Epidermal melanocyte (primary cell): ENCODE measurements around the gene DIPK2A.

Experiments used
- DNase-seq: peaks from one replicate; pipeline ENCODE4 v3.0.0; 2011; ENCODE audit warnings: low spot score; ENCODE audit not compliant: insufficient read length

Gene DIPK2A

GRCh38 chr3:143971359-143972154, at the start of gene DIPK2A:
Gene DIPK2A (plus strand): TSS chr3:143971823. CDS start chr3:143972333, 510 bp downstream.
- peak; percentile 86 for DNase-seq

GRCh38 chr3:143924522-143925285, 46.9 kb upstream of the DIPK2A start:
- DNase-seq: no peak

GRCh38 chr3:143928056-143928455, 43.6 kb upstream of the DIPK2A start:
- no peak for DNase-seq

GRCh38 chr3:143928541-143929255, 42.9 kb upstream of the DIPK2A start:
- no peak for DNase-seq

- no peak for DNase-seq
Measured at GRCh38 chr3:143934791-143935190, 36.8 kb upstream of the DIPK2A start.

GRCh38 chr3:143935678-143936077, 35.9 kb upstream of the DIPK2A start:
- DNase-seq: no peak

- no peak for DNase-seq
Measured at GRCh38 chr3:143950810-143951209, 20.8 kb upstream of the DIPK2A start.

- peak; percentile 20 for DNase-seq
Measured at GRCh38 chr3:143951351-143951971, 20.2 kb upstream of the DIPK2A start.

GRCh38 chr3:143952569-143953072, 19.0 kb upstream of the DIPK2A start:
- DNase-seq: no peak

- no peak for DNase-seq
Measured at GRCh38 chr3:143955113-143955512, 16.5 kb upstream of the DIPK2A start.

GRCh38 chr3:143956838-143957237, 14.8 kb upstream of the DIPK2A start:
- no peak for DNase-seq

- no peak for DNase-seq
Measured at GRCh38 chr3:143957453-143957852, 14.2 kb upstream of the DIPK2A start.

GRCh38 chr3:143958966-143959365, 12.7 kb upstream of the DIPK2A start:
- no peak for DNase-seq

GRCh38 chr3:143961342-143961741, 10.3 kb upstream of the DIPK2A start:
- no peak for DNase-seq

- no peak for DNase-seq
Measured at GRCh38 chr3:143963946-143964345, 7.7 kb upstream of the DIPK2A start.

GRCh38 chr3:143970773-143971358, 757 bp upstream of the DIPK2A start:
- DNase-seq: no peak

GRCh38 chr3:143972155-143972504, 507 bp downstream of the DIPK2A start:
- DNase-seq: no peak

- DNase-seq: no peak
Measured at GRCh38 chr3:143972505-143973258, 1.1 kb downstream of the DIPK2A start.

GRCh38 chr3:143973259-143974021, 1.8 kb downstream of the DIPK2A start:
- peak; percentile 55 for DNase-seq
